Adipose tissue (tissue), 3 donors: ENCODE results near the gene PLAC8. TPM values are rescaled to one million over a fixed set of nuclear protein-coding genes. Genes with fewer than 3 reads are reported as not detected.
"Not testable (repeated sequence)": the region's sequence is repeated elsewhere in the genome, so short reads cannot be mapped to it uniquely, and the experiment has no call there.

Experiments used
- H3K27ac ChIP-seq: one replicate; pipeline ENCODE4 v1.5.1; 2013; ENCODE audit warnings: low read depth, low read length
- WGBS, 3 donors: extraction: QIAGEN DNeasy Blood & Tissue Kit; methylation state at CpG; one replicate each; pipeline ENCODE4 v1.1.7; 2013; 5-methylcytosine and 5-hydroxymethylcytosine counted together
- polyA plus RNA-seq, 3 donors: library from polyadenylated mRNA; stranded (reverse); fragments of 200-250 nt; gene quantifications; one replicate each; pipeline ENCODE4 v1.2.3, GENCODE V29; 2013
- donor health status: healthy with polysubstance abuse.
- donor health status: Bipolar disorder and iron deficiency.
- donor health status: healthy.

Gene PLAC8
- polyA plus RNA-seq, 3 donors: 2.5 to 19.4 (median 7.6) TPM

- 84 to 89% (median 88%) methylated on average over 6 of the region's 6 CpGs for WGBS, 3 donors
- H3K27ac ChIP-seq: no peak overlapping the region
Measured at GRCh38 chr4:83080561-83080960, 34.0 kb downstream of the PLAC8 start.

- 36 to 66% (median 44%) methylated on average over 4 of the region's 4 CpGs for WGBS, 3 donors
- no peak overlapping the region for H3K27ac ChIP-seq
Measured at GRCh38 chr4:83075311-83076095, 39.0 kb downstream of the PLAC8 start.

GRCh38 chr4:83074783-83075182, 39.7 kb downstream of the PLAC8 start:
- 92 to 96% (median 94%) methylated on average over 7 of the region's 7 CpGs for WGBS, 3 donors
- H3K27ac ChIP-seq: not testable (repeated sequence)

DNA sequence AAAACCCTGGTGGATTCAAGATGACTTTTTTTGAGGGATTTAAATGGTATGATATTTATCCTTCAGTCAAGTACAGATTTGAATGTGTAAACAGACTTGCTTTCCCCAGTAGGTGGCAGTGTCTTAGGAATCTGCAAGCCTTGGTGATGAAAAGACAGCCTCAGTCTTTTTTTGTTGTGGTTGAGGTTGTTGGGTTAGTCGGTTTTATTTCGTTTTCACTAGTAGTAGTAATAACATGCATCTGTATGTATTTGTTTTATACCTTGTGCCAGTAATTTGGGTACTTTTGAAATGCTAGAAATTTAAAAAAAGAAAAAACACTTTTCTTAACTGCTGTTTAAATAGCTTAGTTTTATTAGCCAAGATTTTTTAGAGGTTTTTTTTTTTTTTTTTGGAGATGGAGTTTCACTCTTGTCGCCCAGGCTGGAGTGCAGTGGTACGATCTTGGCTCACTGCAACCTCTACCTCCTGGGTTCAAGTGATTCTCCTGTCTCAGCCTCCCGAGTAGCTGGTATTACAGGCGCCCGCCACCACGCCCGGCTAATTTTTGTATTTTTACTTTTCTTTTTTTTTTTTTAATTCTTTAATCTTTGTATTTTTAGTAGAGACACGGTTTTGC, 40.3 kb downstream of the PLAC8 start:
- 74 to 79% (median 78%) methylated on average over 9 to 10 of the region's 10 CpGs for WGBS, 3 donors
- H3K27ac ChIP-seq: no peak overlapping the region

DNA sequence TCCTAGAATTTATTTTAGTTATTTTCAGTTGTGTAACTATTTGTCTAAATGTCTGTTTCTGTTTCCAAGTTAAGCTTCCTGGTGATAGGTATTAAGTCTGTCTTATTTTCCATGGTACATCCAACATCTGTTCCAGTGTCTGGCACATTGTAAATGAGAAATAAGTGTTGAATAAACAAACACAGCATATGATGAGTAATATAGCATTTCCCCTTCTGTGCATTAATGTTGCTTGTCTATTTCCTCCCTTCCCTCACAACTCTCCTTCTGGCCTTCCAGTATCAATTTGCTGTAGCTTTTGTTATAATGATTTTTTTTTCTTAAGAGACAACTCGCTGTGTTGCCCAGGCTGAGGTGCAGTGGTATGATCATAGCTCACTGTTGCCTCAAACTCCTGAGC, 43.4 kb downstream of the PLAC8 start:
- 94 to 100% (median 100%) methylated on average over 1 of the region's 1 CpG for WGBS, 3 donors

GRCh38 chr4:83067058-83067639, 47.4 kb downstream of the PLAC8 start:
- 90 to 92% (median 92%) methylated on average over 10 of the region's 10 CpGs for WGBS, 3 donors
- no peak overlapping the region for H3K27ac ChIP-seq

More for the DNA sequence above, 43.4 kb downstream of the PLAC8 start:
- no peak overlapping the region for H3K27ac ChIP-seq

- 66 to 100% (median 68%) methylated on average over 1 of the region's 1 CpG for WGBS, 3 donors
- no peak overlapping the region for H3K27ac ChIP-seq
Measured at GRCh38 chr4:83065266-83065665, 49.3 kb downstream of the PLAC8 start.

DNA sequence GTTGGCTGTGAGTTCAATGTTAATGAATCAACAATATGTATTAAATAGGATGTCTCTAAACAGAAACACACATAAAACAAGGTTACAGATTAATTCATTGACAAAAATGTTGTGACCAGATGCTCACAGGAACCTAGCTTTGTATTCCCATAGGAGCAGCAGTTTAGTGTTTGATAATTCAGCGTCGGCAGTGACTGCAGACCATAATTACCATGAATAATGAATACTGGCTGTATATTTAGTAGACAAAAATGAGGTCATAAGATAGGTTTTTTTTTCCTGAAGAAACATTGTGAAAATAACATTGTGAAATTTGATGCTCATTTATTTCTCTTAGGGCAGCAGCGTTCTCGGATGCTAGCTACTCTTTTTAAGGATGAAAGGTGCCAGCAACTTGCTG, 51.8 kb downstream of the PLAC8 start:
- H3K27ac ChIP-seq: no peak overlapping the region
- WGBS, 3 donors: 80 to 92% (median 84%) methylated on average over 4 of the region's 4 CpGs

DNA sequence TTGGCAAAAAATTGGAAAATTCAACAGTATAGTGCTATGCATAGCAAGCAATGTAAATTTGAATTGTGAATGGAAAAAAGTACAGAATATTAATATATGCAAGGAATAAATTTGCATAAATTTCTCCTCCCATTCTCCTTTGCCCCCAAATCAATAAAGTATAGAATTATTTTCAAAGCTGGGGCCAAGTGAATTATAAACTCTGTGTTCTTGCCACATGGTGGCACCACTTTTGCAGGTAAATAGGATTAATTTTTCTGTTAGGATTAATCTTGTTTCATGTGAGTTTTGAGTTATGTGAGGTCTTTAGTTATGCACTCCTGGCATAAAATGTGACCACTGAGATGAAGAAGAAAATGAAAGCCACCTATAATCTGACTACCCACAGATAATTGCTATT, 59.6 kb downstream of the PLAC8 start:
- H3K27ac ChIP-seq: no peak overlapping the region

DNA sequence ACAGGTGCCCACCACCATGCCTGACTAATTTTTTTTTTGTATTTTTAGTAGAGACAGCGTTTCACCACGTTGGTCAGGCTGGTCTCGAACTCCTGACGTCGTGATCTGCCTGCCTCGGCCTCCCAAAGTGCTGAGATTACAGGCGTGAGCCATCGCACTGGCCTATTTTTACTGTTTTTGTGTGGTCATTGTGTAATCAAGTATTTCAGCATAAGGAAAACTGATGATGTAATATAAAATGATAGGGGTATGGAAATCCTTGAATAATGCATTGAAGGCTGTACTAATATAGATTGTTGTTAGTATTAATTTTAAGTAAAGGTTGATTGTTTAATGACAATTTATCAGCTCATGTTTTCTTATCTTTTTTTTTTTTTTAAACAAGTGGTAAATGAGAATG, 65.7 kb downstream of the PLAC8 start:
- WGBS, 3 donors: 74 to 94% (median 89%) methylated on average over 8 of the region's 8 CpGs
- not testable (repeated sequence) for H3K27ac ChIP-seq

DNA sequence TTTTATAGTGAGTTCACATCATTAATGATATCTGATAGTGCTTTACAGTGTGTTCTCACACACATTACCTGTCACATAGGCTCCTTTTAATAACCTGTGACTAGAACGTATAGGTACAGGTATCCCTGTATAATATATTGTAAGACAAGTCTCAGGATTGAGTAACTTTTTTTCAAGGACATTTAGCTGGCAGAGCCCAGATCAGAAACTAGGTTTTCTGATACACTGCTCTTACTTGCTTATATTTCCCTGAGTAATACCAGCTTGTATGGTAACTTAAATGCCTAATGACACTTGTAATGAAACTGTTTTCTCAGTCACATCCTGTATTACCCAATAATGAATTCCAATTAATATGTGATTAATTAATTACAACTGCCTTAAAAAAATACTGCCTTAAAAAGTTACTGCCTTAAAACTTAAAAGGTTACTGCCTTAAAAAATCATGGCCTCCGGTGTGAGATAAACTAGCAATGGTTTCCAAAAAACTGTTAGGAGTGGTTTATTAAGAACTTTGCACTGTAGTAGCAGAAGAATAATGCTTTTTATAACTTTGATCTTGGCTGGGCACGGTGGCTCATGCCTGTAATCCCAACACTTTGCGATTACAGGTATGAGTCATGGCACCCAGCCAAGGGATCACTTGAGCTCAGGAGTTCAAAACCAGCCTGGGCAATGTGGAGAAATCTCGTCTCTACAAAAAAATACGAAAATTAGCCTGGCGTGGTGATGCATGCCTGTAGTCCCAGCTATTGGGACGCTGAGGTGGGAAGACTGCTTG, 67.6 kb downstream of the PLAC8 start:
- WGBS, 3 donors: 59 to 87% (median 87%) methylated on average over 8 of the region's 8 CpGs

DNA sequence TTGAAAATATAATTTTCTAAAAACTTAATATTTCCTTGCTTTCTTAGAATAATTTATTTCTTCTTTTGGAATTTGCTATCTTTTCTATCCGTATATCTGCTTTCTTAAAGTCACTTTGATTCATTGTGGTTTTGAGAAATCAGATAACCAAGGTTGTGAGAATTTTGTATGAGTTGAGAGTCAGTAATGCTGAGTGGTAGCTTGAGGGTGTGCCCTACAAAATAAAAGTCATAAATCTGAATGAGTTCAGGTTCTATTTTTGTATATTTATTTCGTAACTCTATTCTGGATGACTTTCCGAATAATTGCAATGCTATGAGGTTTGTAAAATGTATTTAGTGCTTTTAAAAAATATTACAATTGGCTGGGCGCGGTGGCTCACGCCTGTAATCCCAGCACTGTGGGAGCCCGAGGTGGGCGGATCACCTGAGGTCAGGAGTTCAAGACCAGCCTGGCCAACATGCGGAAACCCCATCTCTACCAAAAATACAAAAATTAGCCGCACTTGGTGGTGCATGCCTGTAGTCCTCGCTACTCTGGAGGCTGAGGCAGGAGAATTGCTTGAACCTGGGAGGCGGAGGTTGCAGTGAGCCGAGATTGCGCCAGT, 70.6 kb downstream of the PLAC8 start:
- WGBS, 3 donors: 76 to 94% (median 84%) methylated on average over 13 to 14 of the region's 14 CpGs
- H3K27ac ChIP-seq: no peak overlapping the region

More for the DNA sequence above, 67.6 kb downstream of the PLAC8 start:
- H3K27ac ChIP-seq: no peak overlapping the region

DNA sequence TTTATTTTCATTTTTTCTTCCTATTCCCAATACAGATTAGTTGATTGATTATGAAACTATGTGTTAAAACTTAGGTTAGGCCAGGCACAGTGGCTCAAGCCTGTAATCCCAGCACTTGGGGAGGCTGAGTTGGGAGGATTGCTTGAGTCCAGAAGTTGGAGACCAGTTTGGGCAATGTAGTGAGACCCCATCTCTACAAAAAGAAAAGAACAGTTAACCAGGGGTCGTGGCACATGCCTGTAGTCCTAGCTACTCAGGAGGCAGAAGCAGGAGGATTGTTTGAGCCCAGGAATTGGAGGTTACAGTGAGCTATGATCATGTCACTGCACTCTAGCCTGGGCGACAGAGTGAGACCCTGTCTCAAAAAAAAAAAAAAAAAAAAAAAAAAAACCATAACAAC, 71.4 kb downstream of the PLAC8 start:
- H3K27ac ChIP-seq: not testable (repeated sequence)
- 88 to 97% (median 96%) methylated on average over 2 of the region's 2 CpGs for WGBS, 3 donors

DNA sequence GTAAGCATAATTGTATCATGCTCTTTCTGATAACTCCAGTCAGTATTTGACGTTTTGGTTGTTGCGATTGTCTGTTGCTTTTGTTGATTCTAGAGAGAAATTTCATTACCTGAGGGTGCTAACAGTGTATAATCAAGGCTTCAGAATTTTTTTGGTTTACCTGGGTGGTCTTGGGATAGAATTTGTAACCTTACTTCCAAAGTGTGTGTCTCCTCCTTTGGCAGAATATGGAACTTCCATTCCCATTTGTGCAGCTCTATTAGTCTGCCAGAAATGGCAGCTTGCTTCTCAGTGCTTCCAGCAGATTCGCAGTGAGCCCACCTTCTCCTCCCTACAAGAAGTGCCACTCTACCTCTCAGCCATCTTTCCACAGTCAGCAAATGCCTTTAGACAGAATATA, 74.3 kb downstream of the PLAC8 start:
- 82 to 92% (median 91%) methylated on average over 3 of the region's 3 CpGs for WGBS, 3 donors
- H3K27ac ChIP-seq: no peak overlapping the region

Other genes with a start within 250 kb of the PLAC8 start
- gene SEC31A, start 223.6 kb downstream of the PLAC8 start, polyA plus RNA-seq: 100 to 1,000 TPM in 1 of 3 donors, 10 to 100 TPM in 2; 74.9 to 133 (median 92.4) TPM
- gene THAP9, start 214.0 kb downstream of the PLAC8 start, polyA plus RNA-seq: 1 to 10 TPM; 1.0 to 1.8 (median 1.5) TPM
- 1 to 10 TPM; 1.6 to 2.7 (median 2.2) TPM for gene LIN54, start 103.9 kb downstream of the PLAC8 start, polyA plus RNA-seq
- gene COPS4, start 79.5 kb downstream of the PLAC8 start, polyA plus RNA-seq: 10 to 100 TPM; 16.6 to 36.0 (median 28.2) TPM
- 10 to 100 TPM in 1 of 3 donors, 1 to 10 TPM in 2; 4.2 to 10.9 (median 7.2) TPM for gene COQ2, start 170.1 kb upstream of the PLAC8 start, polyA plus RNA-seq
- 1 to 10 TPM in 2 of 3 donors, under 1 TPM in 1; 0.29 to 2.4 (median 1.8) TPM for gene HPSE, start 220.1 kb upstream of the PLAC8 start, polyA plus RNA-seq